GM19397 (cell line): ENCODE results near the gene ANKRD50.

Source experiments
- ATAC-seq: cut with Tn5 transposase; IDR thresholded peaks from one replicate; pipeline ENCODE4 v1.9.1; 2021; ENCODE audit warnings: mild to moderate bottlenecking, moderate library complexity; ENCODE audit not compliant: unreplicated experiment

Gene ANKRD50

DNA sequence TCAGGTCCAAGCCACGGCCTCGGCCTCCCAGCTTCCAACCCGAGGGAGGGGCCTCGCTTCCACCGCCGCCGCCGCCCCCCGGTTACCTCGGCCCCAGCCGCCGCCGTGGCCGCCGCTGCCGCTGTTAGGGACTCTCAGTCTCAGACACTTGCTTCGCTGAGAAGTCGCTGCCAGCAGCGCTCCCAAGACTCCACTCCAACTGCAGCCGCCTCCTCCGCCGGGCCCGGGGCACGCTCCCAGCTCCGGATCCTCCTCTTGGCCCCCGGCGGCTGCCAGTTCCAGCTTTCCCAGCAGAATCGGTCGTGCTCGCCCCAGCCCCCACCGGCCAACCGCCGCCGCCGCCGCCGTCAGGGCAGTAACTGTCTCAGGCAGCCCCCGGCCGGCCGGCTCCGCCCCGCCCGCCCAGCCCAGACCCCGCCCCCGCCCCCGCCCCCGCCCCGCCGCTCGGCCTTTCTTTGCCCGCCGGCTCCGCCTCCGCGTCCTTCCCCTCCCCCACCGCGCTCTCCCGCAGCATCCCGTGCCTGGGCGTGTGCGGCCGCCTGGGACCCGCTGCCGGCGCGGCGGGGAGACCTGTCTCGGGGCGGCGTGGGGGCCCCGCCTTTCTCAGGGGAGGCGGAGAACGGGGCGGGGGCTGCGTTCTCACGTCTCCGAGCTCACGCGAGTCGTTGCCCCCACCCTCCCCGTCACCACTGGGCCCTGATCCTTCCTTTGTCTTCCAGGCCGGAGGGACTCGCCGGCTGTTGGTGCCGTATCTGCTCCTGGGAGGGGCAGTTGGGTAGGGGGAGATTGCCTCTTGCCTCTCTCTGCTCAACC lies at the start of gene ANKRD50:
ANKRD50 (minus strand) TSS at position 361 of the 813 bp plus-strand sequence. CDS start 2,221 bp downstream, outside the sequence.
- peak; percentile 75 for ATAC-seq

DNA sequence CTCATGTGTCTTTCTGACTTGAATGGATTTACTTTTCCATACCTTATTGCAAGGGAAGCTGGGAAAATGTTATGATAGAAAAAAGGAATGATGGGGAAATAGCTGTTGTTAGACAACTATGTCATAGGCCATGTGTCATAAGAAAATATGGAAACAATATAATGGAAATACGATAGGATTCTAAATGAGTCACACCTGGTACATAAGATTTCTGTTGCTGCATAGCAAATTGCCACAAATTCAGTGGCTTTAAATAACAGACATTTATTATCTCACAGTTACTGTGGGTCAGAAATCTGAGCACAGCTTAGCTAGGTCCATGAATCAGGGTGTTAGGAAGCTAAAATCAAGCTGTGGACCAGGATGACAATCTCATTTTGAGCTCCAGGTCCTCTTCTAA lies 44.6 kb upstream of the ANKRD50 start:
- no peak for ATAC-seq

DNA sequence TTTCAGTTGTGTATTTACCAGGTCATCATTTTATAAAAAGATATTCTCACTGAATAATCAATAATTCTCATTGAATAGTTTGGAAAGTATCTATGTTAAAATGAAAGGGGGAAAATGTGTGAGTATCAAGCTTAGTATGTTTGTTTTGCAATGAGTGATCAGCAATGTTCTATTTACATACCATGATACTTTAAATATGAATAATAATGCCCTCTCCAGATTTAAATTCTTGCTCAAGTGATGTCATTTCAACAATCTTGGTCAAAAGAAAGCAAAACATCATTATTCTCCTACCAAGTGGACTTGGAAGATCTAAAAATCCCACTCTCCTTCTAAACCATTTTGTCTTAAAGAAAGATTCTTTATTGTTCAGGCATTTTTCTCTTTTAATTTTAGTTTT lies 42.1 kb upstream of the ANKRD50 start:
- ATAC-seq: no peak

- ATAC-seq: no peak
Observed at GRCh38 chr4:124753941-124754581, 41.5 kb upstream of the ANKRD50 start.

DNA sequence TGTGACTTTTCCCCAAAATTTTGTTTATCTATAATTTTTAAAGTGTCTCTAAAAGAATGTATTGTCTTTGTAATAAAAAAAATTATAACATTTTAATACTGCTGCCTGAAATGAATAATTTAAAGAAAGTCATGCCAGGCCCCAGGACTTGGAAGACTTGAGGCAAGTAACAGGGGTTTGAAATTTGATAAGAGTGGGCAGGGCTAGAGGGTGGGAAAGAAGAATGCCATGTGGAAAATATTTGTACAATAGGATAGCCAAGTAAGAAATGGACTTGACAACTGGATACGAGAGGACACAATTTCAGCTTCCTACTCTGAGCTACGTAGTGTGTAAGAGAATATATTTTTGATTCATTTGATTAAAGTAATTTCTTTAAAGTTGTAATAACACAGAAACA lies 36.9 kb upstream of the ANKRD50 start:
- no peak for ATAC-seq

GRCh38 chr4:124748965-124749364 lies 36.4 kb upstream of the ANKRD50 start:
- ATAC-seq: no peak

DNA sequence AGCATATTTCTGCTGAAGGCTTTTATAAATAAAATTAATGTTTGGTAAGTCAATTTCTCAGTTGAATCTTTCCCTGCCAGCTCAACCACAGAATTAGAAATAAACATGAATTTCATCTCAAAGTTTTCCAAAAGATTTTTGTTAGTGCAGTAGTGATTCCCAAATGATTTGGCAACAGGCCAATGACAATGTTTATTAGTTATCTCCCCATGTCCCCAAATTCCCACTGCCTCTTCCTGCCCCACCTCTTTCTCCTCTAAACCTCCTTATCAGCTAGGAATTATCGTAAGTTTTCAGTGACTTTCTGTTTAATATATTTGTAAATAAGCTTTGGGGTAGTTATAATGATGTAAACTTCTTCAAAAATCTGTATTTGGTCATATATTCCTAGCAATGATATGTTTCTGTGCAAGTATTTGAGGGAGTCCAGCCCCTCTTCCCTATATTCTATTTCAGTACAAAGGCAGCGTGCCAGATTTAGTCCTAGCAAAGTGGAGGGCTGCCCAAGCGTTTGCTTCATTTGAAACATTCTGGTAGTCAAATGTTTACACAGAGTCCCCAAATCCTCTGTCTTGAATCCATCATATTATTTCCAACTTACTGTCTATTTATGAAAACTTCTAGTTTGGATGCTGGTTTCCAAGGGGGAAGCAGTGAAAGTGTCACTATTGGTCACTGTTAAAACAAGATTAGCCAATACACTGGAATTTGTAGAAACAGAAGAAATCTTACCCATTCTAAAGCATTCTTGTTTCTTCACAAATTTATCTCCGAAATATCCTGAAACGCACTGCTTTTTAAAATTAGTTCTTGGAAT lies 33.7 kb upstream of the ANKRD50 start:
- no peak for ATAC-seq

DNA sequence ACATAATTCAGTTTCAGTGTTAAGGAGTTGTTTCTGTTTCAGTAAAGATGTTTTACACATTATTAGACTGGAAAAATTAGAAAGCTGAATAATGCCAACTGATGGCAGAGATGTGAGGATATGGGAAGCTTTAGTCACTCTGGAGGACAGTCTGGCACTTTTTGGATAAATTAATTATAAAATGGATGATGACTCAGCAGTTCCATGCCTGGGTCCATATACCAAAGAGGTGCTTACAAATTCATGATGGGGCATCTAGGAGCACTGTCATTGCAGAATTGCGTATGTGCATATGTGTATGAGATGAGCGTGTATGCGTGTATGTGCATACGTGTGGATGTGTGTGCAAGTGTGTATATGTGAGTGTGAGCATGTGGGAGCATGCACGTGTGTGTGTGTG lies 31.2 kb upstream of the ANKRD50 start:
- no peak for ATAC-seq

- no peak for ATAC-seq
Observed at GRCh38 chr4:124740501-124740900, 28.0 kb upstream of the ANKRD50 start.

DNA sequence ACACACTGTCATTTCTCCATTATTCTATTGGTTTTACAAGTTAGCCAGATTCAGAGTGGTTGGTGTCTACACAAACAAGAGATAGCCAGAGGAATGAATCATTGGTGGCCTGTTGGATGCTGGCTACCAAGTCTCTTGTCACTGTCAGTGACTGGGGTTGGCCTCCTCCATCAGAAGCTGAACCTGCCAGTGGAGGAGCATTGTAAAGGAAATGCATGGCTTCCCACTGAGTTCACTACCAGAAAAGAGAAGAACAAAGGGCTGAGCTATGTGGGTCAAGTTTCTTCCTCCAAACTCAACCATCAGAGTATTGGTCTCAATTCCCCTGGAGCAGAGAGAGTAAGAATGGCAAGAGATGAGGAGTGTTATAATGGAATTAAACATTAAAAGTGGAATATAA lies 26.5 kb upstream of the ANKRD50 start:
- no peak for ATAC-seq

DNA sequence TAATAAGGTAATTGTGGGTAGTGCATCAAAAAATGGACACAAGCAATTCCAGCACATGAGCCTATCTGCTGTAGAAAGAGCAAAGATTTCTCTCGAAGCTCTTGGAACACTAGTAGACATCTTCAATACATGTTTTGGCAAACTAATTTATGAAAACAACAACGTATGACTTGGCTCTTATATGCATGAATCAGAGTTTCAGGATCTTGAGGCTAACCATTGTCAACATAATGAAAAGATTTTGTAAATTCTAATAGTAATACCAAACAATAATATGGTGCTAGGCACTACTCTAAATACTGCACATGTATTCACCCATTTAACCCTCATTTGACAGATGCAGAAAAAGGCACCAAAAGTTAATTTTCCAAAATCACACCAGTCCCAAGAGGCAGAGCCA lies 25.1 kb upstream of the ANKRD50 start:
- no peak for ATAC-seq

GRCh38 chr4:124736526-124736925 lies 24.0 kb upstream of the ANKRD50 start:
- no peak for ATAC-seq

DNA sequence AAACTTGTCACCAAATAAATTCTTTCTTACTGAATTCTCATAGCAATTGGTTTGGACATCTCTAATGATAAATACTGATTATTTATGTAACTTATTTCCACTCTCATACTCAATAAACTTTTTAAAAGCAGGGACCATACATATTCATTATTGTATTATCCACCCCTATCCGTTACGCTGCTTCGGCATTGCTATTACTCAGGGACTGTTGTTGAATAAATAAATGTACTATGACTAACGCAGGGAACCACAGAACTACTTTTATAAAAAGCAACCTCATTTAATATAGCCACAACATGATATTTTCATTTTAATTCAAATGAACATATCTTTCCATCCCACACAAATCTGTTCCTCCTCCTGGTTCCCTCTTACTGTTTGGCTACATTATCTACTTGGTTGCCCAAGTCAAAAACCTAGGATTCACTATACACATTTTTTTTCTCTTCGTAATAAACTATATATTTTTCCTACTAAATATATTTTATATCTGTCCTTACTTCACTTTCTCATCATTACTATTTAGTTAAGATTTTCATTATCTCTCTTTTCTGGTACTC lies 14.9 kb upstream of the ANKRD50 start:
- ATAC-seq: no peak

GRCh38 chr4:124726269-124726668 lies 13.7 kb upstream of the ANKRD50 start:
- ATAC-seq: no peak

GRCh38 chr4:124722071-124722470 lies 9.5 kb upstream of the ANKRD50 start:
- ATAC-seq: no peak

DNA sequence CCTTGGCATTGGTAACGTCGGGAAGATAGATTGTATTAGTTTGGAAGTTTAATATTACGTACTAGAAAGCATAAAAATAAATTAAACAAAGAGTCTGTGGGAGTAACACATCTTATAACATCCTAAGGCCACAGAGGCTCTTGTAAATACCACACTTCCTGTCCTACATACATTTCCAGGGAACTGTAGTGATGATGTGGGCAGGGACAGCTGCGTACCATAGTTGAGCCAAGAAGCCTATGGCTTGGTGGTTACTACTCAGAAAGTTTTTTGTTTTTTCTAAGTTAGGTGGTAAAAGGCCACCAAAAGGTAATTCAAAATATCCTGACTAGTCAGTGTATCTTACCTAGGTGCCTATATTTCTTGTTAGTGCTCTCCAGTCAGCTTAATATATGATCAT lies 4.6 kb upstream of the ANKRD50 start:
- no peak for ATAC-seq

GRCh38 chr4:124713185-124713592 lies 657 bp upstream of the ANKRD50 start:
- ATAC-seq: peak; percentile 37

- peak; percentile 17 for ATAC-seq
Observed at GRCh38 chr4:124711471-124712371, 811 bp downstream of the ANKRD50 start.

- ATAC-seq: no peak
Observed at GRCh38 chr4:124710911-124711310, 1.6 kb downstream of the ANKRD50 start.

DNA sequence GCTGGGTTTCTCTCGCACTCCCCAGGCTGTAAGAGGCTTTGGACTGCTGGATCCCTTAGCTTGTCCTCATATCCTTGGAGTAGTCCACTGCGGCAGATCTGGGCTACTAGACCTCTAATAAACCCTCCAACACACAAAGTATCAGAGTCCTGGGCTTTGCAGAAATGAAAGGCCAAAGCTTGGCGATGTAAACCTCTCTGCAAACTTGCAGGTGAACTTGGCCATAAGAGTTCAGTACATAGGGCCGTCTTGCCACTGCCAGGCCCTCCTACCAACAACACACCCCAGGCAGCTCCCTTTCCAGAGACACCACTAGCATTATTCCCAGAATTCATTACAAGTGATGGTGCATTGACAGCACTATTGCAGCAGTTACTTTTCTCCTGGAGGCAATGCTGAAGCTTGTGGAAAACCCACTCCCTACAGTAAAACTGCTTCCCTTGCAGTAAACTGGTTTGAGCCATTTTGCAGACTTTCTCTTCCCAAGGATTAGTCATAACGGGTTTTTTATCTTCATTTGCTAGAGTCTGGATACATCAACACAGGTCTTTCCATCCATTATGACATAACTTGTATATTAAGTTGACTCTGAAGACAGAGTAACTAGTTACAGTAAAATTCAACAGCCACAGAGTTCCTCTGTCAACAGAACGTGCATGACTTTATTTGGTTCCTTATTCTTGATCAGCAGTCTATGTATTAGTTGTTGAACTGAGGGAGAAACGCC lies 2.4 kb downstream of the ANKRD50 start:
- ATAC-seq: no peak
